Right lobe of liver (tissue), 6 donors: ENCODE results near the gene KIAA1614. TPM values are rescaled to one million over a fixed set of nuclear protein-coding genes. Genes with fewer than 3 reads are reported as not detected.
"Not testable (repeated sequence)": the region's sequence is repeated elsewhere in the genome, so short reads cannot be mapped to it uniquely, and the experiment has no call there.

Experiments used
- ATAC-seq, 4 donors: fragments of 200-7000 bp; cut with Tn5 transposase; one replicate each; pipeline ENCODE4 v1.9.1; 2020; ENCODE audit warnings: mild to moderate bottlenecking in 4 of 4, moderate library complexity in 4 of 4
- DNase-seq, 3 donors: peaks; one replicate each; pipeline ENCODE4 v3.0.0-alpha.2; 2020
- H3K27ac ChIP-seq, 3 donors: fragments of 200-600 bp; one replicate each; pipeline ENCODE4 v1.8.0; 2022
- H3K27me3 ChIP-seq, 2 donors: fragments of 200-600 bp; one replicate each; pipeline ENCODE4 v1.8.0; 2022
- H3K36me3 ChIP-seq, 4 donors: fragments of 200-600 bp; sonication (generic) in 1 of 4; one replicate each; pipeline versions ENCODE4 v1.5.1 to v1.8.0; 2017 to 2022; ENCODE audit warnings: control low read depth in 1 of 4
- H3K4me1 ChIP-seq, 4 donors: fragments of 200-600 bp; sonication (generic) in 1 of 4; one replicate each; pipeline versions ENCODE4 v1.5.1 to v1.8.0; 2017 to 2022; ENCODE audit warnings: control low read depth in 1 of 4
- H3K4me3 ChIP-seq, 3 donors: fragments of 200-600 bp; one replicate each; pipeline ENCODE4 v1.8.0; 2022
- H3K9me3 ChIP-seq, 4 donors: fragments of 200-600 bp; sonication (generic) in 1 of 4; one replicate each; pipeline versions ENCODE4 v1.5.1 to v1.8.0; 2017 to 2022; ENCODE audit warnings: control low read depth in 1 of 4
- CTCF ChIP-seq, 4 donors: fragments of 200-600 bp in 3 of 4; fragments of 450-650 bp in 1 of 4; IDR thresholded peaks; one replicate each; pipeline versions ENCODE4 v1.5.1 to v1.8.0; 2016 to 2022; ENCODE audit warnings: antibody characterized with exemption in 4 of 4, mild to moderate bottlenecking in 2 of 4
- POLR2A ChIP-seq: fragments of 450-650 bp; IDR thresholded peaks from one replicate; pipeline ENCODE4 v1.6.1; 2017; ENCODE audit warnings: antibody characterized with exemption, mild to moderate bottlenecking
- WGBS: methylation state at CpG from one replicate; pipeline ENCODE4 v1.1.6; 2018; ENCODE audit warnings: low coverage, low lambda C conversion rate; ENCODE audit not compliant: insufficient coverage; ENCODE audit errors: missing lambda C conversion rate; 5-methylcytosine and 5-hydroxymethylcytosine counted together
- intact Hi-C, 2 donors: fragments of 100-400 bp; cut with DNase I; formaldehyde crosslinking; loops; one replicate each; pipeline versions ENCODE4 v1.11.2 to v1.14.1; 2022
- total RNA-seq, 6 experiments: library from RNA; depleted of rRNA in 2 of 6; stranded (reverse); fragments of >200 nt in 2 of 6; fragmentation: NEBNext Ultra II Directional in 3 of 6; extraction: Animal tissue kit (Norgen Biotek cat#: 25700) in 3 of 6; gene quantifications; one replicate each; pipeline versions ENCODE4 v1.1.0 to v1.2.4, GENCODE V29; 2016 to 2023
- donor health status: DM: no; HTN: yes; CAD: no.
- donor health status: DM: no; HTN: no; CAD: no.
- donor health status: DM: no; HTN: no; CAD: no.
- donor health status: DM: no; HTN: yes; CAD: no.
- donor health status: DM: no; HTN: yes; CAD: no.

The KIAA1614 gene
- total RNA-seq, 6 experiments from 2014 or later: 0.13 to 0.25 (median 0.21) TPM

GRCh38 chr1:180954005-180954800, 41.5 kb downstream of the KIAA1614 start:
- peak in 1 of 4 donors; percentile 20 for TF ChIP-seq CTCF (IDR thresholded peaks at IDR 0.05)
- no peak for TF ChIP-seq POLR2A
- Histone ChIP-seq H3K27me3 (no peaks in the 10 kb centered on the region), H3K27ac (peak overlapping the region in 1 of 3 donors; percentile 15), H3K4me3 (peak overlapping the region; percentile 54 to 64 (median 59)), H3K4me1 (peaks cover 0 to 7% (median 0%) of the 10 kb centered on the region in 4 donors), H3K36me3 (no peaks in the 10 kb centered on the region), H3K9me3 (no peaks in the 10 kb centered on the region)
- peak; percentile 73 to 75 (median 74) for DNase-seq
- 60% methylated on average over 1 of the region's 74 CpGs for WGBS
- intact Hi-C loops: no loop called here
- ATAC-seq: peak; percentile 89 to 95 (median 92)

- Histone ChIP-seq H3K27ac (peak overlapping the region in 1 of 3 donors; percentile 15), H3K9me3 (no peaks in the 10 kb centered on the region), H3K36me3 (no peaks in the 10 kb centered on the region), H3K4me3 (peak overlapping the region in 1 of 3 donors; percentile 64), H3K4me1 (peaks cover 0 to 7% (median 0%) of the 10 kb centered on the region in 4 donors), H3K27me3 (no peaks in the 10 kb centered on the region)
- no CpG with 5 or more reads among the region's 10 CpGs for WGBS
- TF ChIP-seq CTCF (IDR thresholded peaks at IDR 0.05): no peak
- TF ChIP-seq POLR2A: no peak
- DNase-seq (no peak), ATAC-seq (peak in 2 of 4 donors; percentile 10 to 42)
- intact Hi-C loops: no loop called here
Observed at GRCh38 chr1:180954801-180955165, 42.1 kb downstream of the KIAA1614 start.

GRCh38 chr1:180956028-180956640, 43.4 kb downstream of the KIAA1614 start:
- ATAC-seq: no peak
- Histone ChIP-seq H3K4me3 (no peak overlapping the region), H3K4me1 (peaks cover 0 to 7% (median 0%) of the 10 kb centered on the region in 4 donors), H3K27ac (no peak overlapping the region), H3K9me3 (no peaks in the 10 kb centered on the region), H3K27me3 (no peaks in the 10 kb centered on the region), H3K36me3 (no peaks in the 10 kb centered on the region)
- WGBS: 88% methylated on average over 1 of the region's 8 CpGs
- TF ChIP-seq POLR2A: no peak
- TF ChIP-seq CTCF (IDR thresholded peaks at IDR 0.05): no peak
- no peak for DNase-seq
- intact Hi-C loops: no loop called here

GRCh38 chr1:180959620-180960019, 46.9 kb downstream of the KIAA1614 start:
- ATAC-seq: not testable (repeated sequence)
- WGBS: no CpG with 5 or more reads among the region's 5 CpGs

GRCh38 chr1:180961622-180962021, 48.9 kb downstream of the KIAA1614 start:
- Histone ChIP-seq H3K36me3 (no peaks in the 10 kb centered on the region), H3K4me1 (no peaks in the 10 kb centered on the region), H3K27me3 (no peaks in the 10 kb centered on the region), H3K27ac (no peak overlapping the region), H3K4me3 (no peak overlapping the region), H3K9me3 (no peaks in the 10 kb centered on the region)
- DNase-seq: no peak
- TF ChIP-seq CTCF (IDR thresholded peaks at IDR 0.05) (no peak), POLR2A (no peak)
- WGBS: 57% methylated on average over 4 of the region's 4 CpGs
- intact Hi-C loops: no loop called here
- ATAC-seq: no peak

More at GRCh38 chr1:180959620-180960019, 46.9 kb downstream of the KIAA1614 start:
- DNase-seq, H3K9me3 ChIP-seq, H3K27me3 ChIP-seq, H3K27ac ChIP-seq, intact Hi-C loops, H3K4me1 ChIP-seq, H3K4me3 ChIP-seq, H3K36me3 ChIP-seq: not testable (repeated sequence)
